HepG2 (cell line): ENCODE data around the gene ITLN1. TPM values are rescaled to one million over a fixed set of nuclear protein-coding genes. Genes with fewer than 3 reads are reported as not detected.

Experiments used
- ATAC-seq: fragments of 200-7000 bp; cut with Tn5 transposase; 3 replicates; pipeline ENCODE4 v1.9.1; 2020; ENCODE audit warnings: mild to moderate bottlenecking, moderate library complexity
- BruUV-seq: library from RNA; stranded (reverse); fragments of 400-500 nt; replicated peaks from 2 replicates; lab custom pipeline; 2021; lab: Mats Ljungman, UMichigan
- CTCF ChIA-PET: fragments of 300-600 bp; formaldehyde crosslinking; extraction: SDS; loops from one replicate; lab custom pipeline; 2021; ENCODE audit warnings: low total read pairs, inconsistent platforms, low intra/inter-chr PET ratio; lab: Yijun Ruan, JAX
- POLR2A ChIA-PET: fragments of 350-600 bp; sonication (Branson Sonifier 250); formaldehyde crosslinking; loops from one replicate; lab custom pipeline; 2020; ENCODE audit warnings: antibody characterized with exemption, inconsistent platforms; lab: Yijun Ruan, JAX
- DNase-seq: peaks from one replicate; pipeline ENCODE4 v3.0.0-alpha.2; 2015; ENCODE audit warnings: low spot score
- FAIRE-seq: peaks from 3 replicates; lab custom pipeline; 2011; peaks lifted over from hg19 to GRCh38; lab: Jason Lieb, UNC
- H2AFZ ChIP-seq: one replicate; pipeline ENCODE4 v1.6.1; 2011; ENCODE audit warnings: low read length, inconsistent platforms
- H3K27ac ChIP-seq: fragments of 300-600 bp; 3 replicates; pipeline ENCODE4 v1.8.0; 2011; ENCODE audit warnings: mixed run types, mild to moderate bottlenecking, mixed read lengths, low read length, inconsistent platforms; ENCODE audit not compliant: insufficient read depth; ENCODE audit errors: extremely low read length
- H3K27me3 ChIP-seq, 2 experiments: fragments of 200-600 bp in 1 of 2; 2 replicates in 1 of 2; 3 replicates in 1 of 2; pipeline versions ENCODE4 v1.6.0 to v1.8.0; 2011; ENCODE audit warnings: low read length in 2 of 2, mild to moderate bottlenecking in 2 of 2, moderate library complexity in 2 of 2, inconsistent platforms in 1 of 2; ENCODE audit not compliant: insufficient read depth in 2 of 2, control insufficient read depth in 1 of 2
- H3K36me3 ChIP-seq, 2 experiments: fragments of 200-600 bp in 1 of 2; replicated peaks in 1 of 2; 2 replicates in 1 of 2; 3 replicates in 1 of 2; pipeline versions ENCODE4 v1.5.1 to v1.8.0; 2011; ENCODE audit warnings: low read length in 2 of 2, inconsistent platforms in 1 of 2; ENCODE audit not compliant: insufficient read depth in 2 of 2, control insufficient read depth in 1 of 2
- H3K4me1 ChIP-seq: 2 replicates; pipeline ENCODE4 v1.5.1; 2012; ENCODE audit warnings: low read length, inconsistent platforms; ENCODE audit not compliant: insufficient read depth
- H3K4me2 ChIP-seq: 2 replicates; pipeline ENCODE4 v1.6.0; 2011; ENCODE audit warnings: low read depth, low read length, inconsistent platforms
- H3K4me3 ChIP-seq, 3 experiments: fragments of 200-600 bp in 1 of 3; sonication (generic), shearing (Covaris generic) in 1 of 3; replicated peaks in 1 of 3; 2 replicates each; pipeline ENCODE4 v1.5.1; 2011 to 2016; ENCODE audit warnings: low read length in 3 of 3, inconsistent platforms in 2 of 3, low read depth in 2 of 3, mild to moderate bottlenecking in 2 of 3, control low read depth in 1 of 3, mixed read lengths in 1 of 3; ENCODE audit not compliant: insufficient read depth in 1 of 3
- H3K79me2 ChIP-seq: one replicate; pipeline ENCODE4 v1.6.1; 2011; ENCODE audit warnings: low read length, inconsistent platforms; ENCODE audit not compliant: insufficient read depth
- H3K9ac ChIP-seq: 2 replicates; pipeline ENCODE4 v1.6.0; 2011; ENCODE audit warnings: mild to moderate bottlenecking, low read depth, low read length, inconsistent platforms; ENCODE audit not compliant: insufficient read depth
- H3K9me3 ChIP-seq: 2 replicates; pipeline ENCODE4 v1.5.1; 2012; ENCODE audit warnings: mild to moderate bottlenecking, low read length
- H4K20me1 ChIP-seq: 2 replicates; pipeline ENCODE4 v1.6.0; 2011; ENCODE audit warnings: inconsistent platforms, mild to moderate bottlenecking, low read length, moderate library complexity; ENCODE audit not compliant: insufficient read depth
- EEA1 ChIP-seq: sonication (generic); formaldehyde crosslinking; IDR thresholded peaks from 2 replicates; pipeline ENCODE4 v1.5.1; 2020; ENCODE audit warnings: mild to moderate bottlenecking, missing genetic modification reagents, borderline replicate concordance
- HOMEZ ChIP-seq: IDR thresholded peaks from 2 replicates; pipeline ENCODE4 v1.6.1; 2016; ENCODE audit warnings: low read depth
- KLF12 ChIP-seq: sonication (generic); formaldehyde crosslinking; IDR thresholded peaks from 2 replicates; pipeline ENCODE4 v1.4.0; 2020; ENCODE audit warnings: missing genetic modification reagents, borderline replicate concordance
- POLR2AphosphoS2 ChIP-seq: IDR thresholded peaks from 2 replicates; pipeline ENCODE4 v1.6.1; 2011; ENCODE audit warnings: low read depth, low read length, improper control_type of control experiment
- TERF1 ChIP-seq: sonication (generic); formaldehyde crosslinking; IDR thresholded peaks from 2 replicates; pipeline ENCODE4 v1.8.0; 2022; ENCODE audit warnings: mild to moderate bottlenecking, missing genetic modification reagents, moderate library complexity
- TRIM24 ChIP-seq: sonication (generic); formaldehyde crosslinking; IDR thresholded peaks from 2 replicates; pipeline ENCODE4 v1.8.0; 2022; ENCODE audit warnings: mild to moderate bottlenecking, missing genetic modification reagents
- WGBS: methylation state at CpG from one replicate; pipeline ENCODE4 v1.1.6; 2017; ENCODE audit warnings: low lambda C conversion rate; 5-methylcytosine and 5-hydroxymethylcytosine counted together
- in situ Hi-C: cut with HindIII; loops from 2 replicates; pipeline ENCODE4 v1.10.0; 2017; ENCODE audit warnings: low pct_unique_long_range_greater_than_20kb; ENCODE audit not compliant: extremely low pct_ligation_motif_present
- intact Hi-C: fragments of 100-400 bp; cut with micrococcal nuclease; formaldehyde crosslinking; loops from one replicate; pipeline ENCODE4 v1.10.0; 2022; ENCODE audit not compliant: unreplicated experiment
- polyA plus RNA-seq, 8 experiments: library from polyadenylated mRNA; depleted of rRNA in 3 of 8; stranded (reverse) in 7 of 8; unstranded in 1 of 8; fragments of >200 nt; fragmentation: Illumina TruSeq in 4 of 8; extraction: Trizol in 4 of 8; gene quantifications; 2 replicates each; pipeline versions ENCODE4 v1.2.1 to v1.2.3, GENCODE V29; 2011 to 2016; ENCODE audit warnings: low read depth in 4 of 8, missing spikeins in 1 of 8, mixed read lengths in 1 of 8; ENCODE audit not compliant: insufficient read depth in 1 of 8
- total RNA-seq, 5 experiments: library from RNA; depleted of rRNA; stranded (reverse); fragments of >200 nt; fragmentation: Illumina TruSeq; extraction: Trizol; gene quantifications; 2 replicates each; pipeline ENCODE4 v1.2.3, GENCODE V29; 2016; ENCODE audit warnings: low read depth in 1 of 5
- TF ChIP-seq, protein P1 (sequence below), 2 experiments: sonication (generic) in 1 of 2; formaldehyde crosslinking in 1 of 2; IDR thresholded peaks; 2 replicates each; pipeline versions ENCODE4 v1.6.1 to v1.9.0; 2014 to 2022; ENCODE audit warnings: antibody characterized with exemption in 1 of 2, borderline replicate concordance in 1 of 2, inconsistent platforms in 1 of 2, low read depth in 1 of 2, missing genetic modification reagents in 1 of 2
- TF ChIP-seq, protein P2 (sequence below): sonication (generic); formaldehyde crosslinking; IDR thresholded peaks from 2 replicates; pipeline ENCODE4 v1.5.0; 2020; ENCODE audit warnings: mild to moderate bottlenecking, missing genetic modification reagents, moderate library complexity

The ITLN1 gene
- total and polyA plus RNA-seq, 2 of the 13 experiments (the other 11 are each of a cell fraction or from before 2014, with no cell fraction given) = not detected

GRCh38 chr1:160835751-160836150 lies 49.2 kb downstream of the ITLN1 start (continued):
- TF ChIP-seq TRIM24 (CRISPR knock-in tag) (no peak), EEA1 (CRISPR knock-in tag) (no peak), TERF1 (CRISPR knock-in tag) (no peak), HOMEZ (CRISPR knock-in tag) (no peak), POLR2AphosphoS2 (no peak)

DNA sequence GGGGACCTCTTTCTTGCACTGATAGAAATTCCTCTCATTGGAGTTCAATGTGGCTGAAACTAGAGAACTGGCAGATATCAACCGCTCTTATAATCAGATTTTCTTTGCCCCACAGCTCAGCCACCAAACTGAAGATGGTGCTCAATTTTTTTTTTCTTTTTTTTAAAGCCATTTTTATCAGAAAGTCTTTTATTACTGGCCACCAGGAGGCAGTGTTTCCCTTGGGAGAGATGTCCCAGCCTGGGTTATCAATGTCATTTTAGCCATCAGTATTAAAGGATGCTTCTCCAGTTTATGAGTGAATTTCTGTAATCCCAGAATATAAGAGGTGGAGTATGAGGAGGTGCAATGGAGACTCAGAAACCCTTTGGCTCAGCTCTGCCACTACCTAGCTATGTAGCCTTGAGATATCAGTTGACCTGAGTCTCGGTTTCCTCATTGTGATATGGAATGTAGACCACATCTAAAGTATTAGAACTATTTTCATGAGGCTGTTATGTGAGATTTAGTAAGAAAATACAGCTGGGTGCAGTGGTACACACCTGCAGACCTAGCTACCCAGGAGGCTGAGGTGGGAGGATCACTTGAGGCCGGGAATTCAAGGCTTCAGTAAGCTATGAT lies 49.9 kb downstream of the ITLN1 start:
- no TSS peak for BruUV-seq
- WGBS = 45% methylated on average over 3 of the region's 3 CpGs
- no peak for TF ChIP-seq KLF12
- TF ChIP-seq, protein P1, sequence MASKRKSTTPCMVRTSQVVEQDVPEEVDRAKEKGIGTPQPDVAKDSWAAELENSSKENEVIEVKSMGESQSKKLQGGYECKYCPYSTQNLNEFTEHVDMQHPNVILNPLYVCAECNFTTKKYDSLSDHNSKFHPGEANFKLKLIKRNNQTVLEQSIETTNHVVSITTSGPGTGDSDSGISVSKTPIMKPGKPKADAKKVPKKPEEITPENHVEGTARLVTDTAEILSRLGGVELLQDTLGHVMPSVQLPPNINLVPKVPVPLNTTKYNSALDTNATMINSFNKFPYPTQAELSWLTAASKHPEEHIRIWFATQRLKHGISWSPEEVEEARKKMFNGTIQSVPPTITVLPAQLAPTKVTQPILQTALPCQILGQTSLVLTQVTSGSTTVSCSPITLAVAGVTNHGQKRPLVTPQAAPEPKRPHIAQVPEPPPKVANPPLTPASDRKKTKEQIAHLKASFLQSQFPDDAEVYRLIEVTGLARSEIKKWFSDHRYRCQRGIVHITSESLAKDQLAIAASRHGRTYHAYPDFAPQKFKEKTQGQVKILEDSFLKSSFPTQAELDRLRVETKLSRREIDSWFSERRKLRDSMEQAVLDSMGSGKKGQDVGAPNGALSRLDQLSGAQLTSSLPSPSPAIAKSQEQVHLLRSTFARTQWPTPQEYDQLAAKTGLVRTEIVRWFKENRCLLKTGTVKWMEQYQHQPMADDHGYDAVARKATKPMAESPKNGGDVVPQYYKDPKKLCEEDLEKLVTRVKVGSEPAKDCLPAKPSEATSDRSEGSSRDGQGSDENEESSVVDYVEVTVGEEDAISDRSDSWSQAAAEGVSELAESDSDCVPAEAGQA (IDR thresholded peaks at IDR 0.05; ENCODE audit: low read depth) = no peak
- TF ChIP-seq, protein P1 (CRISPR knock-in tag; IDR thresholded peaks at IDR 0.05; ENCODE audit: borderline replicate concordance) = no peak
- TF ChIP-seq, protein P2, sequence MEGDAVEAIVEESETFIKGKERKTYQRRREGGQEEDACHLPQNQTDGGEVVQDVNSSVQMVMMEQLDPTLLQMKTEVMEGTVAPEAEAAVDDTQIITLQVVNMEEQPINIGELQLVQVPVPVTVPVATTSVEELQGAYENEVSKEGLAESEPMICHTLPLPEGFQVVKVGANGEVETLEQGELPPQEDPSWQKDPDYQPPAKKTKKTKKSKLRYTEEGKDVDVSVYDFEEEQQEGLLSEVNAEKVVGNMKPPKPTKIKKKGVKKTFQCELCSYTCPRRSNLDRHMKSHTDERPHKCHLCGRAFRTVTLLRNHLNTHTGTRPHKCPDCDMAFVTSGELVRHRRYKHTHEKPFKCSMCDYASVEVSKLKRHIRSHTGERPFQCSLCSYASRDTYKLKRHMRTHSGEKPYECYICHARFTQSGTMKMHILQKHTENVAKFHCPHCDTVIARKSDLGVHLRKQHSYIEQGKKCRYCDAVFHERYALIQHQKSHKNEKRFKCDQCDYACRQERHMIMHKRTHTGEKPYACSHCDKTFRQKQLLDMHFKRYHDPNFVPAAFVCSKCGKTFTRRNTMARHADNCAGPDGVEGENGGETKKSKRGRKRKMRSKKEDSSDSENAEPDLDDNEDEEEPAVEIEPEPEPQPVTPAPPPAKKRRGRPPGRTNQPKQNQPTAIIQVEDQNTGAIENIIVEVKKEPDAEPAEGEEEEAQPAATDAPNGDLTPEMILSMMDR = peak; percentile 62

More for the DNA sequence above, 49.9 kb downstream of the ITLN1 start:
- ChIA-PET POLR2A (no interaction called here), CTCF (interaction anchor here (0.8 to 1.9 kb wide), 4 partner anchors 50 to 119 kb away, joined by 3 to 18 read pairs (median 6); partner anchors contain the start of genes ITLN1 and ITLN2)
- H3K36me3 ChIP-seq = no peaks in the 10 kb centered on the region
- H3K79me2 ChIP-seq = no peaks in the 10 kb centered on the region
- no peak overlapping the region for H2AFZ ChIP-seq
- H3K9me3 ChIP-seq = no peaks in the 10 kb centered on the region
- FAIRE-seq (no peak), ATAC-seq (no peak), DNase-seq (peak; percentile 22)
- intact Hi-C loops = loop anchor here (1.0 to 2.0 kb wide), 2 partner anchors 50 to 116 kb away; partner anchors contain the start of gene ITLN1
- H4K20me1 ChIP-seq = no peaks in the 10 kb centered on the region
- no peak overlapping the region for H3K4me3 ChIP-seq
- no peak overlapping the region for H3K4me2 ChIP-seq
- no peaks in the 10 kb centered on the region; a peak in 1 of 5 replicates for H3K27me3 ChIP-seq
- no peaks in the 10 kb centered on the region for H3K4me1 ChIP-seq
- in situ Hi-C loops = loop anchor here (5.0 to 10.0 kb wide), 2 partner anchors 50 to 117 kb away; partner anchors contain the start of genes ITLN1 and ITLN2
- H3K9ac ChIP-seq = no peak overlapping the region
- no peak overlapping the region for H3K27ac ChIP-seq
